ENCODE measurements around the gene GATA1. TPM values are rescaled to one million over a fixed set of nuclear protein-coding genes. Genes with fewer than 3 reads are reported as not detected.

Gene GATA1
- polyA plus RNA-seq, 1 of the 3 experiments (the other 2 are of a cell fraction): not detected

- Histone ChIP-seq H3K9ac (no peak overlapping the region), H3K27me3 (ENCODE audit: insufficient read depth) (peaks cover 31% of the 10 kb centered on the region; the same call in 1 of the 2 replicates), H3K79me2 (ENCODE audit: insufficient read depth) (no peaks in the 10 kb centered on the region), H3K36me3 (replicated peaks in 1 of 2; ENCODE audit: control insufficient read depth in 1 of 2, insufficient read depth in 2 of 2, low read length in 1 of 2) (no peaks in the 10 kb centered on the region), H2AFZ (ENCODE audit: low read depth) (no peak overlapping the region), H3K9me3 (no peaks in the 10 kb centered on the region), H4K20me1 (ENCODE audit: insufficient read depth) (no peaks in the 10 kb centered on the region), H3K4me2 (no peak overlapping the region), H3K27ac (ENCODE audit: low read depth in 2 of 2, low read length in 1 of 2) (no peak overlapping the region), H3K9me2 (no peaks in the 10 kb centered on the region), H3K4me1 (ENCODE audit: control insufficient read depth in 1 of 2, insufficient read depth in 2 of 2, low read depth in 1 of 2, low read length in 1 of 2) (no peaks in the 10 kb centered on the region), H3F3A (replicated peaks; ENCODE audit: insufficient read depth) (no peaks in the 10 kb centered on the region), H3K4me3 (ENCODE audit: low read depth in 2 of 2, low read length in 1 of 2) (no peak overlapping the region)
- DNase-seq: no peak
- no peak for TF ChIP-seq USF1 (IDR thresholded peaks at IDR 0.05; ENCODE audit: borderline replicate concordance, low read depth)
- TF ChIP-seq NRF1 (IDR thresholded peaks at IDR 0.05; ENCODE audit: low read depth, low read length): no peak
- no peak for TF ChIP-seq RFX5 (IDR thresholded peaks at IDR 0.05; ENCODE audit: low read length)
- no peak for TF ChIP-seq MAX (IDR thresholded peaks at IDR 0.05; ENCODE audit: low read depth)
- no peak for TF ChIP-seq ZBTB33 (IDR thresholded peaks at IDR 0.05; ENCODE audit: borderline replicate concordance, low read depth)
- no peak for TF ChIP-seq ELF1 (IDR thresholded peaks at IDR 0.05)
- TF ChIP-seq FOXM1 (IDR thresholded peaks at IDR 0.05; ENCODE audit: low read depth): no peak
- TF ChIP-seq YY1 (IDR thresholded peaks at IDR 0.05; ENCODE audit: low read depth): no peak
- TF ChIP-seq CHD2 (IDR thresholded peaks at IDR 0.05; ENCODE audit: low read length, partially characterized antibody): no peak
- no peak for TF ChIP-seq GABPA (IDR thresholded peaks at IDR 0.05; ENCODE audit: low read depth)
- TF ChIP-seq RXRA (IDR thresholded peaks at IDR 0.05; ENCODE audit: borderline replicate concordance, low read depth): no peak
- TF ChIP-seq MEF2A (IDR thresholded peaks at IDR 0.05; ENCODE audit: borderline replicate concordance, low read depth): no peak
- TF ChIP-seq JUND (IDR thresholded peaks at IDR 0.05): no peak
- no peak for TF ChIP-seq FOSL2 (IDR thresholded peaks at IDR 0.05; ENCODE audit: borderline replicate concordance, low read depth)
- no peak for TF ChIP-seq GATA2 (CRISPR knock-in tag; IDR thresholded peaks at IDR 0.05)
- TF ChIP-seq IRF3 (IDR thresholded peaks at IDR 0.05; ENCODE audit: low read depth, low read length): no peak
- no peak for TF ChIP-seq TAF1 (IDR thresholded peaks at IDR 0.05; ENCODE audit: borderline replicate concordance, low read depth, low read length)
- TF ChIP-seq POLR2AphosphoS5 (IDR thresholded peaks at IDR 0.05; ENCODE audit: low read depth, low read length): no peak
- WGBS (ENCODE audit: low lambda C conversion rate): 14% methylated on average over 5 of the region's 5 CpGs
- POLR2A ChIA-PET: no interaction called here
- CTCF ChIA-PET: interaction anchor here (0.6 kb wide), 1 partner anchor 99 kb away, joined by 3 read pairs; no protein-coding TSS in a partner anchor
Observed at GRCh38 chrX:48790477-48790876, 4.1 kb downstream of the GATA1 start.
